LNCAP (cell line): Measurements from ENCODE around the gene ZZZ3.

ENCODE experiments used
- CTCF ChIP-seq: fragments of 450-650 bp; IDR thresholded peaks from 2 replicates; pipeline ENCODE4 v1.5.1; 2017; ENCODE audit warnings: mild to moderate bottlenecking

Gene ZZZ3

GRCh38 chr1:77673716-77674355, 8.6 kb downstream of the ZZZ3 start:
- no peak for TF ChIP-seq CTCF

GRCh38 chr1:77673030-77673429, 9.4 kb downstream of the ZZZ3 start:
- no peak for TF ChIP-seq CTCF

GRCh38 chr1:77672374-77672773, 10.1 kb downstream of the ZZZ3 start:
- TF ChIP-seq CTCF, result no peak

GRCh38 chr1:77671836-77672235, 10.6 kb downstream of the ZZZ3 start:
- TF ChIP-seq CTCF, result no peak

GRCh38 chr1:77670330-77670729, 12.1 kb downstream of the ZZZ3 start:
- no peak for TF ChIP-seq CTCF

- TF ChIP-seq CTCF, result no peak
Measured at GRCh38 chr1:77668924-77669449, 13.5 kb downstream of the ZZZ3 start.

GRCh38 chr1:77664939-77665516, 17.4 kb downstream of the ZZZ3 start:
- no peak for TF ChIP-seq CTCF
